DOHH2 (cell line): Measurements from ENCODE around the gene TLR6.

Source experiments
- H3F3A ChIP-seq: fragments of 200-600 bp; sonication (generic), shearing (Covaris generic); 2 replicates; pipeline ENCODE4 v1.6.0; 2016; ENCODE audit warnings: antibody characterized with exemption, mild to moderate bottlenecking; ENCODE audit not compliant: control insufficient read depth, insufficient read depth
- H3K27ac ChIP-seq: fragments of 200-600 bp; sonication (generic); 2 replicates; pipeline ENCODE4 v1.5.1; 2014; ENCODE audit warnings: low read depth, mild to moderate bottlenecking, low read length, moderate library complexity
- H3K27me3 ChIP-seq: fragments of 200-600 bp; sonication (generic); 2 replicates; pipeline ENCODE4 v1.6.1; 2014; ENCODE audit warnings: mild to moderate bottlenecking, low read length, mixed read lengths; ENCODE audit not compliant: control insufficient read depth
- H3K36me3 ChIP-seq: fragments of 200-600 bp; sonication (generic); 2 replicates; pipeline ENCODE4 v1.6.1; 2014; ENCODE audit warnings: mild to moderate bottlenecking, low read length, moderate library complexity, mixed read lengths; ENCODE audit not compliant: control insufficient read depth
- H3K4me1 ChIP-seq: fragments of 200-600 bp; sonication (generic); 2 replicates; pipeline ENCODE4 v1.6.1; 2014; ENCODE audit warnings: mild to moderate bottlenecking, low read length, mixed read lengths; ENCODE audit not compliant: control insufficient read depth
- H3K4me2 ChIP-seq: fragments of 200-600 bp; sonication (generic); 2 replicates; pipeline ENCODE4 v1.6.0; 2014; ENCODE audit warnings: mild to moderate bottlenecking, low read length, moderate library complexity
- H3K4me3 ChIP-seq: fragments of 200-600 bp; sonication (generic); 2 replicates; pipeline ENCODE4 v1.5.1; 2014; ENCODE audit warnings: mild to moderate bottlenecking, low read length, mixed read lengths
- H3K79me2 ChIP-seq: fragments of 200-600 bp; sonication (generic); 2 replicates; pipeline ENCODE4 v1.6.1; 2014; ENCODE audit warnings: mild to moderate bottlenecking, low read length, mixed read lengths; ENCODE audit not compliant: control insufficient read depth
- H3K9me2 ChIP-seq: fragments of 200-600 bp; sonication (generic); replicated peaks from 2 replicates; pipeline ENCODE4 v1.6.1; 2014; ENCODE audit warnings: mild to moderate bottlenecking, low read length, mixed read lengths; ENCODE audit not compliant: control insufficient read depth
- H3K9me3 ChIP-seq: fragments of 200-600 bp; sonication (generic); 2 replicates; pipeline ENCODE4 v1.6.1; 2014; ENCODE audit warnings: antibody characterized with exemption, low read length, mixed read lengths; ENCODE audit not compliant: control insufficient read depth, insufficient read depth
- H4K20me1 ChIP-seq: fragments of 200-600 bp; sonication (generic); 2 replicates; pipeline ENCODE4 v1.6.0; 2014; ENCODE audit warnings: low read depth, mild to moderate bottlenecking, antibody characterized with exemption, low read length, moderate library complexity; ENCODE audit not compliant: control insufficient read depth, insufficient read depth
- CTCF ChIP-seq: fragments of 200-600 bp; sonication (generic); IDR thresholded peaks from one replicate; pipeline ENCODE4 v1.5.1; 2014; ENCODE audit warnings: antibody characterized with exemption, mild to moderate bottlenecking, low read depth, low read length; ENCODE audit not compliant: poor library complexity, severe bottlenecking
- EZH2phosphoT487 ChIP-seq: fragments of 200-600 bp; sonication (generic); IDR thresholded peaks from 2 replicates; pipeline ENCODE4 v1.6.1; 2017; ENCODE audit warnings: borderline replicate concordance, mild to moderate bottlenecking, antibody characterized with exemption, low read length, moderate library complexity, mixed read lengths

TLR6 gene

GRCh38 chr4:38832624-38833528 lies 23.7 kb downstream of the TLR6 start:
- no peak for TF ChIP-seq EZH2phosphoT487
- TF ChIP-seq CTCF: peak; percentile 51

DNA sequence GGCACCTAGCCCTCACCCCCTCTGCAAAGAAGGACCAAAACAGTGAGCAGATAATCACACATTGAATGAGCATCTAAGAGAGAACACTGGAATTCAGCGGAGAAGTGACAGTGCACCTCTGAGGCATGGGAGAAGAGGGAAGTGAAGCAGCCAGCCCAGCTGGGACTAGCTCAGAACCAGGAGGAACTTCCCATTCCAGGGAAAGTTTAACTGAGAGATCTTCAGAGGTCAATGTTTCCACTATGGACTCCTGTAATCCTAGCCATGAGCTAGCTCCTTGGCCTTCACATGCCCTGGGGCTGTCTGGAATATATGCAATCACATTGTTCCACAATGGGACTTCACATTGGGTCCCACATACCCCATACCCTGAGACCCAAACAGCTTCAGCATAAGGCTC lies 24.4 kb downstream of the TLR6 start:
- H3K79me2 ChIP-seq: peaks cover 56% of the 10 kb centered on the region
- no peak for TF ChIP-seq CTCF
- TF ChIP-seq EZH2phosphoT487: no peak
- no peaks in the 10 kb centered on the region for H3K9me2 ChIP-seq
- no peak overlapping the region for H3K27ac ChIP-seq
- no peak overlapping the region for H3K4me2 ChIP-seq
- H4K20me1 ChIP-seq: no peaks in the 10 kb centered on the region
- no peak overlapping the region for H3K4me3 ChIP-seq
- H3K36me3 ChIP-seq: peaks cover 17% of the 10 kb centered on the region
- no peaks in the 10 kb centered on the region for H3K4me1 ChIP-seq
- no peaks in the 10 kb centered on the region for H3K27me3 ChIP-seq
- no peaks in the 10 kb centered on the region for H3F3A ChIP-seq
- peaks cover 8% of the 10 kb centered on the region; the same call in 1 of the 2 replicates for H3K9me3 ChIP-seq

More at GRCh38 chr4:38832624-38833528, 23.7 kb downstream of the TLR6 start:
- Histone ChIP-seq H3K9me2 (no peaks in the 10 kb centered on the region), H3K27me3 (no peaks in the 10 kb centered on the region), H3K4me3 (no peak overlapping the region), H3F3A (no peaks in the 10 kb centered on the region), H3K79me2 (peaks cover 63% of the 10 kb centered on the region), H4K20me1 (no peaks in the 10 kb centered on the region), H3K36me3 (peaks cover 18% of the 10 kb centered on the region), H3K4me1 (peaks cover 5% of the 10 kb centered on the region), H3K9me3 (peaks cover 15% of the 10 kb centered on the region), H3K27ac (no peak overlapping the region), H3K4me2 (no peak overlapping the region)

- Histone ChIP-seq H4K20me1 (no peaks in the 10 kb centered on the region), H3K9me3 (peaks cover 8% of the 10 kb centered on the region; the same call in 1 of the 2 replicates), H3K36me3 (peaks cover 22% of the 10 kb centered on the region), H3K27me3 (no peaks in the 10 kb centered on the region), H3K4me3 (no peak overlapping the region), H3K9me2 (no peaks in the 10 kb centered on the region), H3K4me2 (no peak overlapping the region), H3K4me1 (no peaks in the 10 kb centered on the region), H3K27ac (no peak overlapping the region), H3K79me2 (peaks cover 52% of the 10 kb centered on the region), H3F3A (no peaks in the 10 kb centered on the region)
- TF ChIP-seq EZH2phosphoT487 (no peak), CTCF (no peak)
Measured at GRCh38 chr4:38831653-38832052, 25.0 kb downstream of the TLR6 start.
